H1 (cell line): Measurements from ENCODE around the gene SYNPO. TPM values are rescaled to one million over a fixed set of nuclear protein-coding genes. Genes with fewer than 3 reads are reported as not detected.
A peak's percentile ranks its signal among the peaks of the same experiment; 100 is the strongest.

ENCODE experiments used
- CTCF ChIA-PET: fragments of 300-600 bp; sonication (Branson Sonifier 250); formaldehyde crosslinking; loops from one replicate; lab custom pipeline; 2021; ENCODE audit not compliant: partially characterized antibody; lab: Charles Lee
- POLR2A ChIA-PET: fragments of 300-600 bp; sonication (Branson Sonifier 250); formaldehyde crosslinking; loops from one replicate; lab custom pipeline; 2021; ENCODE audit warnings: inconsistent platforms; ENCODE audit not compliant: partially characterized antibody; lab: Charles Lee
- DNase-seq, 2 experiments: peaks; one replicate each; pipeline versions ENCODE4 v3.0.0 to v3.0.0-alpha.2; 2010 to 2022; ENCODE audit warnings: low spot score in 2 of 2, low read depth in 1 of 2, mixed read lengths in 1 of 2
- FAIRE-seq: peaks from 2 replicates; lab custom pipeline; 2011; peaks lifted over from hg19 to GRCh38; lab: Jason Lieb, UNC
- H2AFZ ChIP-seq: 2 replicates; pipeline ENCODE4 v1.8.1; 2012; ENCODE audit warnings: low read length, inconsistent platforms
- H2AK5ac ChIP-seq: 2 replicates; pipeline ENCODE4 v1.6.1; 2013; ENCODE audit warnings: low read depth, low read length
- H2BK120ac ChIP-seq: replicated peaks from 2 replicates; pipeline ENCODE3; 2013; ENCODE audit warnings: low read depth, low read length, inconsistent platforms
- H2BK12ac ChIP-seq: 2 replicates; pipeline ENCODE4 v1.6.1; 2013; ENCODE audit warnings: low read depth, low read length
- H2BK15ac ChIP-seq: 2 replicates; pipeline ENCODE4 v1.6.1; 2013; ENCODE audit warnings: low read length
- H2BK20ac ChIP-seq: 2 replicates; pipeline ENCODE4 v1.6.1; 2013; ENCODE audit warnings: low read length
- H2BK5ac ChIP-seq: 2 replicates; pipeline ENCODE4 v1.6.1; 2013; ENCODE audit warnings: low read depth, low read length
- H3K14ac ChIP-seq: 2 replicates; pipeline ENCODE4 v1.6.1; 2013; ENCODE audit warnings: inconsistent platforms; ENCODE audit not compliant: insufficient read length
- H3K18ac ChIP-seq: 2 replicates; pipeline ENCODE4 v1.6.1; 2013; ENCODE audit warnings: low read length; ENCODE audit errors: extremely low read depth
- H3K23ac ChIP-seq: 2 replicates; pipeline ENCODE4 v1.6.1; 2013; ENCODE audit warnings: inconsistent platforms; ENCODE audit not compliant: insufficient read length
- H3K23me2 ChIP-seq: 2 replicates; pipeline ENCODE4 v1.6.1; 2013; ENCODE audit warnings: low read depth, low read length
- H3K27ac ChIP-seq: 2 replicates; pipeline ENCODE4 v1.6.1; 2011; ENCODE audit warnings: low read depth, low read length, inconsistent platforms
- H3K27me3 ChIP-seq, 4 experiments: replicated peaks in 1 of 4; 1 replicate in 1 of 4; 2 replicates in 3 of 4; pipeline versions ENCODE4 v1.6.1 to v1.8.1; 2011 to 2013; ENCODE audit warnings: low read length in 3 of 4, mild to moderate bottlenecking in 3 of 4, inconsistent platforms in 2 of 4, mixed read lengths in 2 of 4, moderate library complexity in 1 of 4; ENCODE audit not compliant: control insufficient read depth in 3 of 4, insufficient read depth in 3 of 4; ENCODE audit errors: extremely low read depth in 1 of 4
- H3K36me3 ChIP-seq, 4 experiments: 2 replicates each; pipeline versions ENCODE4 v1.6.1 to v1.8.1; 2011 to 2013; ENCODE audit warnings: mild to moderate bottlenecking in 4 of 4, low read length in 3 of 4, moderate library complexity in 2 of 4, control low read depth in 1 of 4, inconsistent platforms in 1 of 4; ENCODE audit not compliant: insufficient read depth in 4 of 4, control insufficient read depth in 2 of 4
- H3K4ac ChIP-seq: replicated peaks from 2 replicates; pipeline ENCODE3; 2013; ENCODE audit warnings: low read length, low read depth, mixed read lengths, inconsistent platforms; ENCODE audit not compliant: insufficient read length
- H3K4me1 ChIP-seq, 4 experiments: replicated peaks in 1 of 4; 1 replicate in 1 of 4; 2 replicates in 3 of 4; pipeline versions ENCODE4 v1.6.1 to v1.8.1; 2011 to 2013; ENCODE audit warnings: low read length in 3 of 4, inconsistent platforms in 2 of 4, mixed read lengths in 1 of 4; ENCODE audit not compliant: insufficient read depth in 4 of 4, control insufficient read depth in 3 of 4
- H3K4me2 ChIP-seq, 2 experiments: 2 replicates each; pipeline versions ENCODE4 v1.6.1 to v1.8.1; 2011 to 2013; ENCODE audit warnings: low read depth in 2 of 2, low read length in 2 of 2, control low read depth in 1 of 2, inconsistent platforms in 1 of 2, mild to moderate bottlenecking in 1 of 2; ENCODE audit not compliant: insufficient read depth in 1 of 2
- H3K4me3 ChIP-seq, 4 experiments: fragments of 200-600, 300-600 bp in 1 of 4; sonication (generic), shearing (Covaris generic), sonication (Bioruptor Twin) in 1 of 4; 2 replicates each; pipeline versions ENCODE4 v1.5.1 to v1.8.1; 2011 to 2016; ENCODE audit warnings: low read length in 4 of 4, low read depth in 3 of 4, control low read depth in 2 of 4, inconsistent platforms in 2 of 4, mild to moderate bottlenecking in 2 of 4, mixed read lengths in 1 of 4, moderate library complexity in 1 of 4; ENCODE audit not compliant: insufficient read depth in 2 of 4; ENCODE audit errors: extremely low read depth in 1 of 4
- H3K56ac ChIP-seq: replicated peaks from 2 replicates; pipeline ENCODE3; 2013; ENCODE audit warnings: low read depth, mild to moderate bottlenecking, mixed read lengths, low read length, inconsistent platforms; ENCODE audit not compliant: insufficient read length
- H3K79me1 ChIP-seq: 2 replicates; pipeline ENCODE4 v1.6.1; 2013; ENCODE audit warnings: low read depth, low read length, control low read depth
- H3K79me2 ChIP-seq, 2 experiments: 2 replicates each; pipeline versions ENCODE4 v1.6.1 to v1.8.1; 2012 to 2013; ENCODE audit warnings: low read length in 2 of 2, mild to moderate bottlenecking in 2 of 2, inconsistent platforms in 1 of 2; ENCODE audit not compliant: insufficient read depth in 2 of 2, control insufficient read depth in 1 of 2
- H3K9ac ChIP-seq, 4 experiments: replicated peaks in 1 of 4; 1 replicate in 1 of 4; 2 replicates in 3 of 4; pipeline versions ENCODE4 v1.6.1 to v1.8.1; 2011 to 2013; ENCODE audit warnings: low read depth in 3 of 4, low read length in 3 of 4, control low read depth in 2 of 4, mild to moderate bottlenecking in 2 of 4, moderate library complexity in 2 of 4, inconsistent platforms in 1 of 4; ENCODE audit errors: extremely low read depth in 1 of 4
- H3K9me3 ChIP-seq, 2 experiments: 2 replicates each; pipeline versions ENCODE4 v1.6.1 to v1.8.1; 2012 to 2013; ENCODE audit warnings: mild to moderate bottlenecking in 2 of 2, moderate library complexity in 2 of 2, control low read depth in 1 of 2, inconsistent platforms in 1 of 2, low read depth in 1 of 2, low read length in 1 of 2, mixed read lengths in 1 of 2; ENCODE audit not compliant: insufficient read depth in 2 of 2
- H4K20me1 ChIP-seq, 2 experiments: replicated peaks in 1 of 2; 2 replicates each; pipeline versions ENCODE3 to v1.8.1; 2011 to 2013; ENCODE audit warnings: inconsistent platforms in 2 of 2, low read length in 2 of 2, mild to moderate bottlenecking in 1 of 2; ENCODE audit not compliant: insufficient read depth in 2 of 2, control insufficient read depth in 1 of 2
- H4K5ac ChIP-seq: 2 replicates; pipeline ENCODE4 v1.6.1; 2013; ENCODE audit warnings: low read length, low read depth, mixed read lengths, inconsistent platforms; ENCODE audit not compliant: insufficient read length
- H4K8ac ChIP-seq: 2 replicates; pipeline ENCODE4 v1.8.0; 2013; ENCODE audit warnings: mild to moderate bottlenecking, moderate library complexity, low read length, inconsistent platforms; ENCODE audit not compliant: insufficient read depth; ENCODE audit errors: extremely low read depth
- H4K91ac ChIP-seq: replicated peaks from 2 replicates; pipeline ENCODE3; 2013; ENCODE audit warnings: low read length, mixed read lengths, inconsistent platforms; ENCODE audit not compliant: insufficient read length
- GABPA ChIP-seq: IDR thresholded peaks from 2 replicates; pipeline ENCODE4 v1.6.1; 2011; ENCODE audit warnings: mild to moderate bottlenecking, low read length, moderate library complexity, borderline replicate concordance; ENCODE audit not compliant: insufficient read depth
- KDM5A ChIP-seq: fragments of 200-600 bp; IDR thresholded peaks from 2 replicates; pipeline ENCODE4 v1.7.1; 2012; ENCODE audit warnings: mild to moderate bottlenecking, low read length, inconsistent platforms, mixed read lengths
- NRF1 ChIP-seq: IDR thresholded peaks from 2 replicates; pipeline ENCODE4 v1.6.1; 2011; ENCODE audit warnings: mild to moderate bottlenecking, low read depth, low read length, improper control_type of control experiment
- WGBS, 2 experiments: shearing (Covaris generic) in 1 of 2; methylation state at CpG; one replicate each; pipeline versions ENCODE4 v1.1.6 to v1.1.7; 2013 to 2015; ENCODE audit warnings: low lambda C conversion rate in 2 of 2, mixed read lengths in 2 of 2, inconsistent platforms in 1 of 2, low coverage in 1 of 2, missing lambda C conversion rate in 1 of 2; ENCODE audit not compliant: insufficient replicate concordance in 2 of 2, insufficient coverage in 1 of 2, insufficient read length in 1 of 2; ENCODE audit errors: extremely low coverage in 1 of 2, missing lambda C conversion rate in 1 of 2; 5-methylcytosine and 5-hydroxymethylcytosine counted together
- polyA plus RNA-seq, 7 experiments: library from polyadenylated mRNA; depleted of rRNA in 3 of 7; stranded (reverse) in 5 of 7; unstranded in 2 of 7; fragments of >200 nt in 5 of 7; fragments of 200-250 nt in 2 of 7; gene quantifications; 1 replicate in 5 of 7; 2 replicates in 1 of 7; 4 replicates in 1 of 7; pipeline versions ENCODE4 v1.2.1 to v1.2.3, GENCODE V29; 2011 to 2013; ENCODE audit warnings: missing spikeins in 2 of 7, mixed read lengths in 2 of 7
- total RNA-seq: library from RNA; stranded (reverse); fragmentation: NEBNext Ultra II Directional; extraction: Animal tissue kit (Norgen Biotek cat#: 25700); gene quantifications from 2 replicates; pipeline ENCODE4 v1.2.1, GENCODE V29; 2021

The SYNPO gene
- total and polyA plus RNA-seq, 2 of the 8 experiments (the other 6 are each of a cell fraction or from before 2014, with no cell fraction given), result 2.3 TPM

- H3K4ac ChIP-seq, result peak overlapping the region; percentile 24
- H3K4me3 ChIP-seq, result peak overlapping the region; percentile 88 to 96 (median 93)
- no peaks in the 10 kb centered on the region for H3K9me3 ChIP-seq
- no peak overlapping the region for H2BK120ac ChIP-seq
- H3K9ac ChIP-seq, result peak overlapping the region in 2 of 4 experiments; percentile 31 to 87; a peak in 4 of 7 replicates
- DNase-seq (no peak), FAIRE-seq (no peak)
- 62% methylated on average over 2 of the region's 2 CpGs; no CpG with 5 or more reads in 1 of the 2 experiments for WGBS, 2 experiments
- no peak overlapping the region for H2BK20ac ChIP-seq
- no peaks in the 10 kb centered on the region for H3K79me1 ChIP-seq
- no peak overlapping the region; the same call in 1 of the 2 replicates for H2AK5ac ChIP-seq
- peaks cover 0 to 9% of the 10 kb centered on the region in 2 experiments; a peak in 2 of 4 replicates for H3K79me2 ChIP-seq
- CTCF ChIA-PET, result interaction anchor here (0.7 to 2.5 kb wide), 7 partner anchors 10 to 221 kb away, joined by 3 to 8 read pairs (median 5); partner anchors contain the start of genes MYOZ3, RBM22 and RPS14
- H3K4me2 ChIP-seq, result peak overlapping the region; percentile 73 to 94
- peaks cover 0 to 15% (median 0%) of the 10 kb centered on the region in 4 experiments; a peak in 2 of 8 replicates for H3K36me3 ChIP-seq
- H3K23ac ChIP-seq, result no peak overlapping the region
- peak overlapping the region; percentile 28; the same call in 1 of the 2 replicates for H2AFZ ChIP-seq
- H4K91ac ChIP-seq, result peak overlapping the region; percentile 5
- H2BK12ac ChIP-seq, result 0 out of 2 replicates have a peak overlapping the region, but pooled peaks have one; percentile 14
- peak overlapping the region; percentile 92; the same call in 1 of the 2 replicates for H2BK5ac ChIP-seq
- H4K5ac ChIP-seq, result no peak overlapping the region
- no peaks in the 10 kb centered on the region for H4K20me1 ChIP-seq
- POLR2A ChIA-PET, result interaction anchor here (0.7 to 4.7 kb wide), 15 partner anchors 11 to 221 kb away, joined by 3 to 70 read pairs (median 5); partner anchors contain the start of genes DCTN4, MYOZ3 and RBM22
- H3K23me2 ChIP-seq, result peaks cover 9% of the 10 kb centered on the region
- H3K18ac ChIP-seq, result peak overlapping the region; percentile 9; the same call in 1 of the 2 replicates
- H4K8ac ChIP-seq, result no peak overlapping the region
- H3K56ac ChIP-seq, result no peak overlapping the region
- 0 out of 2 replicates have a peak overlapping the region, but pooled peaks have one; percentile 24 for H2BK15ac ChIP-seq
- no peaks in the 10 kb centered on the region for H3K27me3 ChIP-seq
- no peak overlapping the region for H3K14ac ChIP-seq
- H3K27ac ChIP-seq, result no peak overlapping the region
- TF ChIP-seq NRF1 (no peak), KDM5A (no peak), GABPA (no peak)
- peaks cover 5 to 23% (median 14%) of the 10 kb centered on the region in 4 experiments for H3K4me1 ChIP-seq
Measured at GRCh38 chr5:150670948-150671310, 30.5 kb downstream of the SYNPO start.
